SJCRH30 (cell line): Measurements from ENCODE around the gene CALML6. TPM values are rescaled to one million over a fixed set of nuclear protein-coding genes. Genes with fewer than 3 reads are reported as not detected.
"Not testable (repeated sequence)": the region's sequence is repeated elsewhere in the genome, so short reads cannot be mapped to it uniquely, and the experiment has no call there.

Experiments
- DNase-seq, 2 experiments: peaks; one replicate each; pipeline ENCODE4 v3.0.0-alpha.2; 2015 to 2020
- H3K27ac ChIP-seq: fragments of 250-450 bp; sonication (Bioruptor Pico); 2 replicates; pipeline ENCODE4 v1.5.1; 2020; ENCODE audit warnings: mild to moderate bottlenecking, moderate library complexity
- H3K27me3 ChIP-seq: fragments of 250-450 bp; sonication (Bioruptor Pico); 2 replicates; pipeline ENCODE4 v1.5.1; 2020; ENCODE audit warnings: mild to moderate bottlenecking, moderate library complexity
- H3K36me3 ChIP-seq: fragments of 250-450 bp; sonication (Bioruptor Pico); 2 replicates; pipeline ENCODE4 v1.5.1; 2020; ENCODE audit warnings: mild to moderate bottlenecking, moderate library complexity
- H3K4me1 ChIP-seq: fragments of 250-450 bp; sonication (Bioruptor Pico); 2 replicates; pipeline ENCODE4 v1.5.1; 2020; ENCODE audit warnings: mild to moderate bottlenecking, moderate library complexity
- H3K4me3 ChIP-seq: fragments of 250-450 bp; sonication (Bioruptor Pico); 2 replicates; pipeline ENCODE4 v1.5.1; 2020; ENCODE audit warnings: mild to moderate bottlenecking, moderate library complexity
- H3K9me3 ChIP-seq: fragments of 250-450 bp; sonication (Bioruptor Pico); replicated peaks from 2 replicates; pipeline ENCODE4 v1.5.1; 2020; ENCODE audit warnings: mild to moderate bottlenecking, moderate library complexity
- total RNA-seq: library from RNA; depleted of rRNA; stranded (reverse); fragments of >200 nt; shearing (Covaris generic); gene quantifications from 2 replicates; pipeline ENCODE4 v1.2.3, GENCODE V29; 2014

Gene CALML6
- total RNA-seq, 1 experiment from 2014 or later: 0.12 TPM

- Histone ChIP-seq H3K4me1 (peaks cover 11% of the 10 kb centered on the region), H3K36me3 (peaks cover 49% of the 10 kb centered on the region)
- not testable (repeated sequence) for DNase-seq, H3K4me3 ChIP-seq, H3K9me3 ChIP-seq, H3K27me3 ChIP-seq, H3K27ac ChIP-seq
These were observed 31.2 kb upstream of the CALML6 start for GRCh38 chr1:1883890-1884289.

- Histone ChIP-seq H3K9me3 (no peaks in the 10 kb centered on the region), H3K27me3 (no peaks in the 10 kb centered on the region), H3K4me3 (peak overlapping the region; percentile 100), H3K4me1 (peaks cover 16% of the 10 kb centered on the region), H3K27ac (peak overlapping the region; percentile 92), H3K36me3 (peaks cover 22% of the 10 kb centered on the region)
- DNase-seq: no peak
These were observed 25.8 kb upstream of the CALML6 start for GRCh38 chr1:1889090-1889750.

GRCh38 chr1:1889847-1890505, 25.1 kb upstream of the CALML6 start:
- H3K9me3 ChIP-seq: no peaks in the 10 kb centered on the region
- peaks cover 14% of the 10 kb centered on the region for H3K36me3 ChIP-seq
- H3K4me1 ChIP-seq: peaks cover 16% of the 10 kb centered on the region
- peak; percentile 58 to 64 for DNase-seq
- H3K27me3 ChIP-seq: no peaks in the 10 kb centered on the region
- H3K4me3 ChIP-seq: peak overlapping the region; percentile 100
- peak overlapping the region; percentile 92 for H3K27ac ChIP-seq

DNA sequence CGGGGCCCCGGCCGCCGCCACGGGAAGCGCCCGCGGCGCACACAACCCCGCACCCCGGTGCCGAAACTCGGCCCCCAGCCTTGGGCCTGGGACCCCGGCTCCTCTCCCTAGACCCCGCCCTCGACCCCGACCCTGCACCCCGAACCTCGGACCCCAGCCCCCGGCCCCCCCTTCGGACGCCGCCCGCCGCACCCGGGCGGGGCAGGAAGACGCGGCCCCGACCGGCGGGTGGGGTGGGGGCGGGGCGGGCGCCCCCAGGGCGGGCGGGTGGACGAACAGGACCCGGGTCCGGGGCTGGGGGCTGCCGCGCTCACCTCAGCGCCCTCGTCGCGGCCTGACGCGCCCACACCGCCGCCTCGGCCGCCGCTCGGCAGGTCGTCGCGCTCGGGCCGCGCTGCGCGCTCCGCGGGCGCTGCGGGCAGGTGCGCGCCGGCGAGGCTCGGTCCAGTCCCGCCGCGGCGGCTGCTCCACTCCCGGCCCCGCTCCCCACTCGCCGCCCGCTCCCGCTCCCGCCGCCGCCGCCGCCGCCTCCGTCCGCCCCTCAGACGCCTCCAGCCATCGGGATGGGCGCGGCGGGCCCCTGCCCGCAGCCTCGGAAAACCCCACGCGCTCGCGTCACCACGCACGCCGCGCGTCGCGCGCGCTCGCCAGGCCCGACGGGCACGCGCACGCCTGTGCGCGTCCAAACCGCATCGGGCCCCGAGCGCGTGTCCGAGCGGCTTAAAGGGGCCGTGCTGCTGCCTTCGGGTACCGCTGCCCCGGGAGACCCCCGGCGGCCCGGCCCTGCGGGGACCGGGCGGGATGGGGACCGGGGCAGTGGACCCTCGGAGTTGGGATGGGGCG, 24.3 kb upstream of the CALML6 start, which contains the start of gene GNB1:
TSS of gene GNB1 (minus strand) at position 582 of the 843 bp plus-strand sequence. CDS start 65,634 bp downstream, outside the sequence.
- Histone ChIP-seq H3K36me3 (peaks cover 11% of the 10 kb centered on the region), H3K4me3 (peak within 1 kb of the TSS; percentile 100), H3K4me1 (peaks cover 16% of the 10 kb centered on the region), H3K9me3 (no peaks in the 10 kb centered on the region), H3K27me3 (no peaks in the 10 kb centered on the region), H3K27ac (peak within 1 kb of the TSS; percentile 92)
- DNase-seq: peak; percentile 89 to 95

DNA sequence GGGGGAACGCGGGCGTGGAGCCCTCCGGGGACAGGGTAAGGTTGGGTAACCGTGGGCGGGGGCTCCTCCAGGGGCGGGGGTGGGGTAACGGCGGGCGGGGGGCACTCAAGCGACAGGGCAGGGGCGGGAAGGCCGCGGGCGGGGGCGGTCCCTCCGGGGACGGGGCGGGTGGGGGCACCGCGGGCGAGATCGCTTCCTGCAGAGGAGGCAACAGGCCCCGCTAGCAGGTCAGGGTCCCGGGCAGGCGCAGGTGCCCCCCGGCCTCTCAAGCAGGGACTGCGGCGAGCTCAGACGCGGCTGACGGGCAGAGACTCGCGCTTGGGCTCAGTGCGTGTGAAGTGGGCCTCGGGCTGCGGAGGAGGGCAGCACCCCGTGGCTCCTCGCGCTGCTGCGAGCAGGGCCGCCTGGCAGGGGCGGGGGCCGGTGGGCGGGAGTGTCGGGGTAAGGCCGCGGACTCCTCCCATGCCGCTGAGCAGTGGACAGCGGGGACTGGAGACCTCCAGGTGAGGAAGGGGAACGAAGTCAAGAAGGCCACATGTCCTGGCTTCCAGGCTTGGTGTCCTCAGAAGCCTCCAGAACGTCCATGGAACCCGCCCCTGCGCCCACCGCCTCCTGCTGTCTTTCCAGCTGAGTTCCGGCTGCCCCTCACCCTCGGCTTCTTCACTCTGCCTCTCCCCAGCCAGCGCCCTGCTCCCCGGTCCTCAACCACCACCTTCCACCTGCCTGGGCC, 23.5 kb upstream of the CALML6 start:
- H3K27ac ChIP-seq: peak overlapping the region; percentile 50; the same call in 1 of the 2 replicates

DNA sequence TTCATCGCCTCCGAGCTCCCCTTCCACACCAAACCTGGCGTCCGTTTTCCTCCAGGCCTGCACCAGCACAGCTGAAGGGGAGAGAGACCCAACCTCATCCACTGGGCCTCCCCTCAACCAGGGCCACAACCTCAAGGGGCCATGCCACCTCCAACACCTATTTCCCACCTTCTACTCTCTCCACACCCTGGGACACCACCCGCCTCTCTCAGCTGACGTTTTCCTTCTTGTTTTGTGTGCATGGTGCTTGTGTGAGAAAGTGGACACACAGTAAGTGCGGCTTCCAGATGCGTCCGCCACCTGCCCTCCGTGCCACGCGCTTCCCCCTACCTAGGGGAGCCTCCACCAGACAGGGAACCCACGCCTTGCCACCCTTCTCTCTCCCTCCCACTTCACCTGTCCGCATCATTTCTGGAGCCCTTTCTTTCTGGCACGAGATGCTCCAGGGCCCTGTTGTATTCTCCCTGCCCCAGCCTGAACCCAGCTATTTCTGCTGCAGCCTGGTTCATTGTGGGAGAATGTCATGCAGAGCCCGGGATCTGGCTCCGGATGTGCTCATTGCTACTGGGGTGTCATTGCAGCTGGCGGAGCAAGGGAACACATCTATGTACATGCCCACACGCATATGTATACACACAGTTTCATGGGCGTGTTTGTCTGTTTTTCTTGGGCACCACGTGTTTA, 22.8 kb upstream of the CALML6 start:
- Histone ChIP-seq H3K36me3 (peaks cover 7% of the 10 kb centered on the region), H3K9me3 (no peaks in the 10 kb centered on the region)

More for the DNA sequence above, 23.5 kb upstream of the CALML6 start:
- H3K27me3 ChIP-seq: no peaks in the 10 kb centered on the region
- peaks cover 7% of the 10 kb centered on the region for H3K36me3 ChIP-seq
- DNase-seq: peak; percentile 84 to 85
- H3K4me3 ChIP-seq: peak overlapping the region; percentile 100
- peaks cover 16% of the 10 kb centered on the region for H3K4me1 ChIP-seq
- no peaks in the 10 kb centered on the region for H3K9me3 ChIP-seq

GRCh38 chr1:1892763-1893120, 22.3 kb upstream of the CALML6 start:
- Histone ChIP-seq H3K4me3 (no peak overlapping the region), H3K27me3 (no peaks in the 10 kb centered on the region), H3K9me3 (no peaks in the 10 kb centered on the region), H3K36me3 (peaks cover 6% of the 10 kb centered on the region), H3K4me1 (peaks cover 16% of the 10 kb centered on the region), H3K27ac (no peak overlapping the region)
- no peak for DNase-seq

More for the DNA sequence above, 22.8 kb upstream of the CALML6 start:
- Histone ChIP-seq H3K4me3 (peak overlapping the region; percentile 100), H3K27ac (no peak overlapping the region), H3K4me1 (peaks cover 16% of the 10 kb centered on the region), H3K27me3 (no peaks in the 10 kb centered on the region)
- no peak for DNase-seq

GRCh38 chr1:1893291-1893985, 21.6 kb upstream of the CALML6 start:
- H3K27me3 ChIP-seq: no peaks in the 10 kb centered on the region

GRCh38 chr1:1893997-1894353, 21.1 kb upstream of the CALML6 start:
- no peaks in the 10 kb centered on the region for H3K36me3 ChIP-seq
- peaks cover 10% of the 10 kb centered on the region for H3K4me1 ChIP-seq
- H3K27ac ChIP-seq: no peak overlapping the region
- no peaks in the 10 kb centered on the region for H3K27me3 ChIP-seq
- no peaks in the 10 kb centered on the region for H3K9me3 ChIP-seq
- DNase-seq: no peak
- H3K4me3 ChIP-seq: no peak overlapping the region

More at GRCh38 chr1:1893291-1893985, 21.6 kb upstream of the CALML6 start:
- no peaks in the 10 kb centered on the region for H3K9me3 ChIP-seq
- H3K27ac ChIP-seq: no peak overlapping the region
- peaks cover 2% of the 10 kb centered on the region; the same call in 1 of the 2 replicates for H3K36me3 ChIP-seq
- peaks cover 15% of the 10 kb centered on the region for H3K4me1 ChIP-seq
- H3K4me3 ChIP-seq: no peak overlapping the region
- no peak for DNase-seq

DNA sequence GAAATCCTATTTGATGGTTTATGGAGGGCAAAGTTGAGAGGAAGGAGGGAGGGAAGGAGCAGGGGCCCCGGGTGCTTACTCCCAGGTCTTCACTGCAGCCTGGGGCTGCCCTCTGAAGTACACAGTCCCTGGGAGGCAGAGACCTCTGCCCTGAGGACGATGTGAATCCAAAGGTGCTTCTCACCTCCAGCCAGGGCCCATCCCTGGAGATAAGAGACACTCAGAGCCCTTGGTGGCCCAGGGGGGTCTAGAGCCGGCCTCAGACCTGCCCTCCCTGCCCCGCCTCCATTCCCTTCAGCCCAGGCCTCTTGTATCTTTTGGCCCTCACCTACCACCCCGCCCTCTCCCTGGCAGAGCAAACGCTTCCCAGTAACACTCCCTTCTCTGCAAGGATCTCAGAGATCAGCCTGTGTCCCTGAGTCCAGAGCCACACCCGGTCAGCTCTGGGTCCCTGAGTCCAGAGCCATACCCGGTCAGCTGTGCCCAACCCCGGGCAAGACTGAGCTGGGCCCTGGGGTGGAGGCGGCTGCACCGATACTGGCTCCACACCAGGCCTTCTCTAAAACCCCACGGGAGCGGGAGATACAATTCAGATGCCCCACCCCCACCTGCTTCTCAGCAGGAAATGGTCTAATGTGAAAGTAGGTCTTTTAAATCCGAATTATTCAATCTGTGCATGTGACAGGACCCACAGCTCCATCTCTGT, 20.6 kb upstream of the CALML6 start:
- peaks cover 11% of the 10 kb centered on the region for H3K4me1 ChIP-seq
- H3K27ac ChIP-seq: no peak overlapping the region
- no peaks in the 10 kb centered on the region for H3K36me3 ChIP-seq
- H3K4me3 ChIP-seq: no peak overlapping the region
- no peaks in the 10 kb centered on the region for H3K27me3 ChIP-seq
- no peaks in the 10 kb centered on the region for H3K9me3 ChIP-seq
- no peak for DNase-seq

GRCh38 chr1:1895060-1895418, 20.0 kb upstream of the CALML6 start:
- no peak for DNase-seq
- Histone ChIP-seq H3K4me1 (peaks cover 17% of the 10 kb centered on the region), H3K27ac (no peak overlapping the region), H3K9me3 (no peaks in the 10 kb centered on the region), H3K27me3 (no peaks in the 10 kb centered on the region), H3K4me3 (no peak overlapping the region), H3K36me3 (no peaks in the 10 kb centered on the region)

DNA sequence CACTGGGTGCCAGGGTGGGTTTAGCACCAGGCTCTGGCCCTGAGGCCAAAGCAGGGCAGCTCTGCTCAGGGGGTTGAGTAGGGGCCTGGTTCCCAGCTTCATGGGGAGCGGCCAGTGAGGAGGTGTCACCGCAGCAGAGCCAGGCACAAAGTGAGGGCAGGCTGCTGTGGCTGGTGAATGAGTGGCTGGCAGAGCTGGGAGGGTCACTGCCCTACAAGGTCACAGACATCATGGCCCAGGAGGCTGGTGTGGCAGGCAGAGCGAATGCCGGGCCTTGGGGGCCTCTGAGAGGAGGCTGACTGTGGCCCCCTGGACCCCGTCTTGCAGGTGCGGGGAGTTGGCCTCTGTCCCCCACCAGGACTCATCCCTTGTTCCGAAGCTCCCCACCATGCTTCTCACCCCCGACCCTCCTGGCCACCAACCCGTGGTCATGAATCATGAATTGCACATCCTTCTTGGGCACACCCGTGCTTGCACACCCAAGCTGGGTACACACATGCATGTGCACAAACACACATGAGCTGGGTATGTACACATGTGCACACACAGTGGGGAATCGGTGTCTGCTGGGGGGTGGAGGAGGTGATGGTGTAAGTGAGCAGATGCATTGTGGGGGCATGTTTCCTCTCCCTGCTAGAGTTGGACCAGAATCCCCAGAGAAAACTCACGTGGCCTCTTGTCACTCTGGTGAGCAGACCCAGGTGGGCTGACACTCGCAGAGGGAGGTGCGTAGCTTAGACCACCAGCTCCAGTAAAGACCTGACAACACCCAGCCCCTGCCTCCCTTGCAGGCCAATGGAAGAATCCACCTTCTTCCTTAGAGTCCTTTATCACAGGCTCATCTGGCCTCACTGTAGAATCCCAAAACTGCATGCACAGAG, 19.4 kb upstream of the CALML6 start:
- DNase-seq: no peak
- no peaks in the 10 kb centered on the region for H3K36me3 ChIP-seq
- no peaks in the 10 kb centered on the region for H3K9me3 ChIP-seq
- no peak overlapping the region for H3K27ac ChIP-seq
- no peak overlapping the region for H3K4me3 ChIP-seq
- H3K4me1 ChIP-seq: peaks cover 18% of the 10 kb centered on the region
- H3K27me3 ChIP-seq: no peaks in the 10 kb centered on the region
